Sciatic nerve (tissue), 2 donors: ENCODE data around the gene MISP. TPM values are rescaled to one million over a fixed set of nuclear protein-coding genes. Genes with fewer than 3 reads are reported as not detected.

ENCODE experiments used
- ATAC-seq: fragments of 200-7000 bp; cut with Tn5 transposase; one replicate; pipeline ENCODE4 v1.9.1; 2020; ENCODE audit warnings: mild to moderate bottlenecking, moderate library complexity
- DNase-seq: peaks from one replicate; pipeline ENCODE4 v3.0.0-alpha.2; 2020; ENCODE audit warnings: low spot score
- intact Hi-C: fragments of 100-400 bp; cut with DNase I; formaldehyde crosslinking; loops from one replicate; pipeline ENCODE4 v1.14.2; 2022
- total RNA-seq: library from RNA; stranded (reverse); fragmentation: NEBNext Ultra II Directional; extraction: Animal tissue kit (Norgen Biotek cat#: 25700); gene quantifications from one replicate; pipeline ENCODE4 v1.2.1, GENCODE V29; 2021
- donor health status: DM: no; HTN: no; CAD: no.
- donor health status: DM: no; HTN: no; CAD: no.

Gene MISP
- total RNA-seq, 1 donor from 2014 or later = 0.45 TPM

DNA sequence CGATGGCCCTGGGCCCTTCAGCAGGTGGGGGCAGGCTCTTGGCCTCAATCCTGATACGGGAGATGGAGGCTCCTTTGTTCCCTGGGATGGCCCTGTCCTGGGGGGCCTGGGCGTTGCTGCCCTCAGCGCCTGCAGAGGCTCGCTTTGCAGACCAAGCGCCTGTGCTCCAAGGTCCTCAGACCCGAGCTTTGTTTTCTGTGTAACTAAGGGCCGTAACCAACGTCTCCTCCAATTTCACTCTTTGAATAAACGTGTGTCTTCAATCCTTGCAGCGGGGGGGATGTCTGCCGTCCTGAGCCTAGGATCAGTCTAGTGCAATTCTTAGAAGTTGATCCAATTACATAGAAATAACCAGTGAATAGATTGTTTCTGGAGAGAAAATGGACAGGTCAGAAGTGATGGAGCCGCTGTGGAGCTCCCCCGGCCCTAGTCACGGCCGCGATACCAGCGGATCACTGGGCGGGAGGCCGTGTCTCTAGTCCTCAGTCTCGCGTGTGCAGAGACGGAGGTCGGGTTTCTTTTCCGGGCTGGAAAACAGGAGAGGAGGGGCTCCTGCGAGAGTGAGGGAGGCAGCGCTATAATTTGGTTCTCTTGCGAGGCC, 51.7 kb downstream of the MISP start:
- DNase-seq (no peak), ATAC-seq (no peak)
- intact Hi-C loops = no loop called here

DNA sequence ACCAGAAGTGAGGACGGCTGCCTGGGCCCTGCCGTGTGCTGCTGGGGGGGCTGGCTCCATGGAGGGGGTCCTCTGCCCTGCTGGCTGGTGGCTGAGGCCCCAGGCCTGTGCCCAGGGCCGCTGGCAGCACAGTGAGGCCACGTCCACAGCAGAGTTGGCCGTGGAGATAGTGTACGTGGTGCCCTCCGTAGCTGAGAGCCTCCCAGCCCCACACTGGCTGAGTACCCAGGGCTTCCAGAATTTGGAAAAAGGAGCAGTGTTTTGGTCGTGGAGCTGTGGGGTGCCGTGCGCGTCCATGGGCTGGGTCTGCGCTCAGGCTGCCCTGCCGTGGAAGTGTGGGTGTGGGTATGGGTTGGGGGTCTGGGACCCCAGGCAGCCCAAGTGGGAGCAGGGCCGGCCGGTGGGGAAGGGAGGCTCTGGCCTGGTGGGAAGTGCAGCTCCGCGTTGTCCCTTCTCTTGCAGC, 52.2 kb downstream of the MISP start:
- intact Hi-C loops = no loop called here
- ATAC-seq (no peak), DNase-seq (peak; percentile 55)

DNA sequence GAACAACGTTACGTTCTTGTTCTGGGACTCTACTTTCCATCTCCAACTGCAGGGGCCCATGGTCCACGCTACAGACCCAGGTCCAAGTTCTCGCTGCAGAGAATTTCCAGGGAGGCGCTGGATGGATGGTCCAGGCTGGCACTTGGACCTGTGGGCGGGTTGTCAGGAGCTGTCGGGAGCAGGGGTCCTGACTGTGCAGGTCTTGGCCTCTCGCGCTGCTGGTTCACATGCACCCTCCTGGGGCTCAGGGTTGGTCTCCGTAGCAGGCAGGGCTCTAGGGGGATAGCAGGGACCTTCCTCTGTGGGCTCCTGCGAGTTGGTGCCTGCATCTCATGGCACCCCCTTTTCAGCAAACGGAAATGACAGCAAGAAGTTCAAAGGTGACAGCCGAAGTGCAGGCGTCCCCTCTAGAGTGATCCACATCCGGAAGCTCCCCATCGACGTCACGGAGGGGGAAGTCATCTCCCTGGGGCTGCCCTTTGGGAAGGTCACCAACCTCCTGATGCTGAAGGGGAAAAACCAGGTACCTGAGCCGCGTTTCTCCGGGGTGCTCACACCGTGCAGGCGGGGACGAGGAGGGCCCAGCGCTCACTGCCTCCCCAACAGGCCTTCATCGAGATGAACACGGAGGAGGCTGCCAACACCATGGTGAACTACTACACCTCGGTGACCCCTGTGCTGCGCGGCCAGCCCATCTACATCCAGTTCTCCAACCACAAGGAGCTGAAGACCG, 52.9 kb downstream of the MISP start:
- intact Hi-C loops = no loop called here
- ATAC-seq (no peak), DNase-seq (peak; percentile 57)

DNA sequence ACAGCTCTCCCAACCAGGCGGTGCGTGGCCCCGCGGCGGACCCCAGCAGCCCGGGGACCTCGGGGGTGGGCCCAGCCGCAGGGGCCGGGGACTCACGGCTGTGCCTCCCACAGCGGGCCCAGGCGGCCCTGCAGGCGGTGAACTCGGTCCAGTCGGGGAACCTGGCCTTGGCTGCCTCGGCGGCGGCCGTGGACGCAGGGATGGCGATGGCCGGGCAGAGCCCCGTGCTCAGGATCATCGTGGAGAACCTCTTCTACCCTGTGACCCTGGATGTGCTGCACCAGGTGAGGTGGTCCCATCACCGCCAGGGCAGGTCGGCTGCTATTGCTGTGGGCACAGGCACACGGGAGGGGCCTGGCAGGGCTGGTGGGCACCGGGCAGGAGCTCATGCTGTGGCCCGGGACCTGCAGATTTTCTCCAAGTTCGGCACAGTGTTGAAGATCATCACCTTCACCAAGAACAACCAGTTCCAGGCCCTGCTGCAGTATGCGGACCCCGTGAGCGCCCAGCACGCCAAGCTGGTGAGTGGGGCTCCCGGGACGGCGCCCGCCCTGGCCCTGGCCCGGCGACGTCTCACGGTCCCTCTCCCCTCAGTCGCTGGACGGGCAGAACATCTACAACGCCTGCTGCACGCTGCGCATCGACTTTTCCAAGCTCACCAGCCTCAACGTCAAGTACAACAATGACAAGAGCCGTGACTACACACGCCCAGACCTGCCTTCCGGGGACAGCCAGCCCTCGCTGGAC, 53.7 kb downstream of the MISP start:
- peak; percentile 59 for DNase-seq
- intact Hi-C loops = no loop called here
- no peak for ATAC-seq

DNA sequence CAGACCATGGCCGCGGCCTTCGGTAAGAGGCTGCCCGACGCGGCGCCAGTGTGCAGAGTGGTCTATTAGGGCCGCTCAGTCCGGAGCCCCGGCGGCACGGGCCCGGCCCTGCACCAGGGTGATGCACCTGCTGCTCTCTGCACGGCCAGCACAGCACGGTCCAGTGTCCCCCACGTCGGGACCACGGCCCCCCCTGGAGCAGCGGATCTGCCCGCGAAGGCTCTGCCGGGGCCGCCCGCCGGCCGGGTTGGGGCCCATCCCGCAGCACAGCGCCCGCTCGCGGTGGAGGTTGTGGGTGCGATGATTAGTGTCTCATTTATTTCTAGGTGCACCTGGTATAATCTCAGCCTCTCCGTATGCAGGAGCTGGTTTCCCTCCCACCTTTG, 54.2 kb downstream of the MISP start:
- ATAC-seq = no peak
- peak; percentile 55 for DNase-seq
- intact Hi-C loops = no loop called here

DNA sequence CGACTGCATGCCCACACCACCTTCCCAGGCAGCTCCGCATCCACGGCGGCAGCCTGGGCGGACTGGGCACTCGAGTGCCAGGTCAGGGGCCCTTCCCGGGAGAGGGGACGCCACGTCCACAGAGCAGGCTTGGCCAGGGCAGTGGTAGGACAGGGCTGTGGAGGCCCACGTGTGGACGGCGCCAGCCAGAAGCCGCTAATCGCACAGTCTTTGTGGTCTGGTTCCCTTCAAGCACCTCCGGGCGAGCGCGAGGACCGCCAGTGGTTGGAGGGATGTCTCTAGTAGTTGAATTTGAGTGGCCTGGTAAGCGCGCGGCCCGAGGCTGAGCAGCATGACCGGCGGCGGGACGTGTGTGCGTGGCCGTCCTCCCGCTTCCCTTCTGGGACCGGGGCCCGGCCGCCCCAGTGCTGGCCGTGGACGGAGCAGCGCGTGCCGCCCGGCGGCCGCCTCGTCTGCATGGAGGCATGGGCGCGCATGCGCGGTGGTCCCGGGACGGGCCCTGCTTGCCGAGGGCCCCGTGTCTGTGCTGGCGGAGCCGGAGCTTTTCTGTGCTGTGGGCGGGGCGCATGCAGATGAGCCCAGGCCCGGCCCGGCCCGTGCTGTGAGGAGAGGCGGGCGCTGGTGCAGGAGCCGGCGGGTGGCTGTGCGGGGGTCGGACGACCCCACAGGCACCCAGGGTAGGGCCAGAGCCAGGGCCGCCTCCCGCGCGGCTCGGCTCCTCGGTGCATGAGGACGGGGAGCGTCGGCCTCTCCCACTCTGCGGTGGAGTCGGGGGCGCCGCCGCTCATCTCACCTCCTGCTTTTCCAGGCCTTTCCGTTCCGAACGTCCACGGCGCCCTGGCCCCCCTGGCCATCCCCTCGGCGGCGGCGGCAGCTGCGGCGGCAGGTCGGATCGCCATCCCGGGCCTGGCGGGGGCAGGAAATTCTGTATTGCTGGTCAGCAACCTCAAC, 55.0 kb downstream of the MISP start:
- intact Hi-C loops = no loop called here
- ATAC-seq = no peak
- peak; percentile 54 for DNase-seq

DNA sequence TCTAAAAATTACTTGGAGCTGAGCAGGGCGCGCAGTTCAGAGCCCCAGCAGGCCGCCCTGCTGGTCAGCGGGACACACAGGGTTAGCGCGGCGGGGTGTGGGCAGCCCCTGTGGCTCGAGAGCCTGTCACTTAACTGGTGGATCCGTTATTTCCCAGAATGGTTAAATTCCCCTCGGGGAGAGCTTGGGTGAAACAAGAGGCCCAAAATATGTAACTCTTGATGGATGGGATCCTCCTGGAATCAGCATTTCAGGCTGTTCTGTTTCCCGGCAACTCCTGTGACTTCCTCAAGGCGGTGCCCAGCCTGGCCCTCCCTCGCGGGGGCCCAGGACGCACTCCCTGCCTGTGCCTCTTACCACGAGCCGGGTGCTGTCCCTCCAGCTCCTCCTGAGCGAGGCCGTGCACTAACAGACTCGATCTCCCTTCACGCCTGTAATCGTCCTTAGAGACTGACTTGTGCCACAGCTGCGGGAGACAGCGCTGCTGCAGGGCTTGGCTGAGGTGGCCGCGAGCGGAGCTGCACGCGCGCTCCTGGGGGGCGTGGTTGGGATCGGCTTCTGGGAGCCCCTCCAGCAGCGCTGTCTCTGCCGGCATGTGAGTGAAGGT, 56.0 kb downstream of the MISP start:
- intact Hi-C loops = no loop called here
- DNase-seq = peak; percentile 53
- ATAC-seq = no peak

DNA sequence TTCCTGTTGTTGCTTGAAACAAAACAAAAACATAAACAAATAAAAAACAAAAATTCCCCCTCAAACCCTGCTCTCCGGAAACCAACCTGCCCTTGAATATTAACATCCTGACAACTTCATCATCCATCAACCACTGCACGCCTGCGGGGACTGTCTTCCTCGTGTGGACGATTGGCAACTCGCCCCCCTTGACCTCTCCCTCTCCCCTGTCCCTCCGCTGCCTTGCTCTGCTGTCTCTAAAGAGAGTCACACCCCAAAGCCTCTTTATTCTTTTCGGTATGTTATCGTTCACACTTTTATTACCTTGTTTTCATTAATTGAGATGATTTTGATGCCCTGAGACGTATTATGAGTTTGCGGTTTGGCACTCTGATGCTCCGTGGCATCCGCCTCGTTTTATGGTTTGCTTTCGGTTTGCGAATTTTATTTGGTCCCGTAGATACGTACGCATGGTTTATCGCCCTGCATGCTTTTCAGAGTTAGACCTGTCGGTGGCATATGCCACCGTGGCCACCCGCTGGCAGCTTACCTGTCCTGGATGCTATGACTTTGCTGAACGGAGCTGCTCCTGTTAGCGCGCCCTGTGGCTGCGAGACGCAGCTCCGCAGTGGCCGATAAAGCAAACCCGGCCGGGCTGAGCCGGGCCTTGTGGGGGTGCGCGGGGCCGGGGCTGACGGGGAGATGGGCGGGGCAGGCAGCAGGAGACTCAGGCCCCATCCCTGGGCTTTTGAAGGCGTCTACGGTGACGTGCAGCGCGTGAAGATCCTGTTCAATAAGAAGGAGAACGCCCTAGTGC, 56.9 kb downstream of the MISP start:
- DNase-seq = peak; percentile 53
- no peak for ATAC-seq

DNA sequence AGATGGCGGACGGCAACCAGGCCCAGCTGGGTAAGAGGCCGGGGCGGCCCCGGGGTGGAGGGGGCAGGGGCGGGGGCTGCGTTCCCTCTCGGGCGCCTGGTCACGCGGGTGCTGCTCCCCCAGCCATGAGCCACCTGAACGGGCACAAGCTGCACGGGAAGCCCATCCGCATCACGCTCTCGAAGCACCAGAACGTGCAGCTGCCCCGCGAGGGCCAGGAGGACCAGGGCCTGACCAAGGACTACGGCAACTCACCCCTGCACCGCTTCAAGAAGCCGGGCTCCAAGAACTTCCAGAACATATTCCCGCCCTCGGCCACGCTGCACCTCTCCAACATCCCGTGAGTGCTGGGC, 57.5 kb downstream of the MISP start:
- intact Hi-C loops = no loop called here
- ATAC-seq (no peak), DNase-seq (peak; percentile 59)

More for the DNA sequence above, 56.9 kb downstream of the MISP start:
- intact Hi-C loops = no loop called here

DNA sequence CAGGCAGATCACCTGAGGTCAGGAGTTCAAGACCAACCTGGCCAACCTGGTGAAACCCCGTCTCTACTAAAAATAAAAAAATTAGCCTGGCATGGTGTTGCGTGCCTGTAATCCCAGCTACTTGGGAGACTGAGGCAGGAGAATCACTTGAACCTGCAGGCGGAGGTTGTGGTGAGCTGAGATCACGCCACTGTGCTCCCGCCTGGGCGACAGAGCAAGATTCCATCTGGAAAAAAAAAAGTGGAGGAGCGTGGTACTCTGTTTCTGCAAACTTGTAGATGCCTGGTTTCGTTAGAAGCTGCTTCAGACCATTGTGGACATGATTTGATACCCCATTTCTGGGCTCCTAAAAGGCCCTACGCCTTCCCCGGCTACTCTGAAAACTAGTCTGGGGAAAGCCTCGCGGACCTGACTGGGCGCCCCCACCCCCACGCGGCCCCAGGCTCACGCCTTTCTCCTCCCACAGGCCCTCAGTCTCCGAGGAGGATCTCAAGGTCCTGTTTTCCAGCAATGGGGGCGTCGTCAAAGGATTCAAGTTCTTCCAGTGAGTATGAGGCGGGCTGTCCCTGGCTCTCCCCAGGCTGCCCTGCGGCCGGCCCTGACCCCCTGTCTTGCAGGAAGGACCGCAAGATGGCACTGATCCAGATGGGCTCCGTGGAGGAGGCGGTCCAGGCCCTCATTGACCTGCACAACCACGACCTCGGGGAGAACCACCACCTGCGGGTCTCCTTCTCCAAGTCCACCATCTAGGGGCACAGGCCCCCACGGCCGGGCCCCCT, 59.4 kb downstream of the MISP start:
- ATAC-seq (no peak), DNase-seq (no peak)
- intact Hi-C loops = no loop called here

DNA sequence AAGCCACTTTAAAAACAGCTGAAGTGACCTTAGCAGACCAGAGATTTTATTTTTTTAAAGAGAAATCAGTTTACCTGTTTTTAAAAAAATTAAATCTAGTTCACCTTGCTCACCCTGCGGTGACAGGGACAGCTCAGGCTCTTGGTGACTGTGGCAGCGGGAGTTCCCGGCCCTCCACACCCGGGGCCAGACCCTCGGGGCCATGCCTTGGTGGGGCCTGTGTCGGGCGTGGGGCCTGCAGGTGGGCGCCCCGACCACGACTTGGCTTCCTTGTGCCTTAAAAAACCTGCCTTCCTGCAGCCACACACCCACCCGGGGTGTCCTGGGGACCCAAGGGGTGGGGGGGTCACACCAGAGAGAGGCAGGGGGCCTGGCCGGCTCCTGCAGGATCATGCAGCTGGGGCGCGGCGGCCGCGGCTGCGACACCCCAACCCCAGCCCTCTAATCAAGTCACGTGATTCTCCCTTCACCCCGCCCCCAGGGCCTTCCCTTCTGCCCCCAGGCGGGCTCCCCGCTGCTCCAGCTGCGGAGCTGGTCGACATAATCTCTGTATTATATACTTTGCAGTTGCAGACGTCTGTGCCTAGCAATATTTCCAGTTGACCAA, 60.1 kb downstream of the MISP start:
- intact Hi-C loops = no loop called here
- ATAC-seq (no peak), DNase-seq (no peak)

DNA sequence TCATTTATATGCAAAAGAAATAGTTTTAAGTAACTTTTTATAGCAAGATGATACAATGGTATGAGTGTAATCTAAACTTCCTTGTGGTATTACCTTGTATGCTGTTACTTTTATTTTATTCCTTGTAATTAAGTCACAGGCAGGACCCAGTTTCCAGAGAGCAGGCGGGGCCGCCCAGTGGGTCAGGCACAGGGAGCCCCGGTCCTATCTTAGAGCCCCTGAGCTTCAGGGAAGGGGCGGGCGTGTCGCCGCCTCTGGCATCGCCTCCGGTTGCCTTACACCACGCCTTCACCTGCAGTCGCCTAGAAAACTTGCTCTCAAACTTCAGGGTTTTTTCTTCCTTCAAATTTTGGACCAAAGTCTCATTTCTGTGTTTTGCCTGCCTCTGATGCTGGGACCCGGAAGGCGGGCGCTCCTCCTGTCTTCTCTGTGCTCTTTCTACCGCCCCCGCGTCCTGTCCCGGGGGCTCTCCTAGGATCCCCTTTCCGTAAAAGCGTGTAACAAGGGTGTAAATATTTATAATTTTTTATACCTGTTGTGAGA, 60.7 kb downstream of the MISP start:
- no peak for ATAC-seq

DNA sequence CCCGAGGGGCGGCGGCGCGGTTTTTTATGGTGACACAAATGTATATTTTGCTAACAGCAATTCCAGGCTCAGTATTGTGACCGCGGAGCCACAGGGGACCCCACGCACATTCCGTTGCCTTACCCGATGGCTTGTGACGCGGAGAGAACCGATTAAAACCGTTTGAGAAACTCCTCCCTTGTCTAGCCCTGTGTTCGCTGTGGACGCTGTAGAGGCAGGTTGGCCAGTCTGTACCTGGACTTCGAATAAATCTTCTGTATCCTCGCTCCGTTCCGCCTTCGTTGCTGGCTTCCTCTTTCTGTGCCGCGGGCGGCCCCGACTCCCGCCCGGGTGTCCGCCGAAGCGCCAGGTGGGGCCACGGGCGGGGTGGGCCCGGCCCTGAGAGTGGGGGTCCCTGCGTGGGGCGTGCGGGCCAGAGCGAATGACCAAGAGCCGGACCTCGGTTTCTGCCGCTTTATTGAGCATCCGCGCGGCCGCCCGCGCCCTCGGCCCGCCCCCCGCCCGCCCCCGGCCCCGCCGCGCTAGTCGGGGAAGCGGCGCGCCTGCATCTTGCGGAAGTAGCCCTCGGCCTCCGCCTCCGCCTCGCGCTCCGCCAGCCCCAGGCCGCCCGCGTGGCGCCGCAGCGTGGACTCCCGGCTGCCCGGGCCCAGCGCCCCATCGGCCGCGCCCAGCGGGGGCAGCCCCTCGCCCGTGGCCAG, 61.3 kb downstream of the MISP start:
- ATAC-seq (no peak), DNase-seq (no peak)
- intact Hi-C loops = no loop called here

More for the DNA sequence above, 60.7 kb downstream of the MISP start:
- no peak for DNase-seq
- intact Hi-C loops = no loop called here

DNA sequence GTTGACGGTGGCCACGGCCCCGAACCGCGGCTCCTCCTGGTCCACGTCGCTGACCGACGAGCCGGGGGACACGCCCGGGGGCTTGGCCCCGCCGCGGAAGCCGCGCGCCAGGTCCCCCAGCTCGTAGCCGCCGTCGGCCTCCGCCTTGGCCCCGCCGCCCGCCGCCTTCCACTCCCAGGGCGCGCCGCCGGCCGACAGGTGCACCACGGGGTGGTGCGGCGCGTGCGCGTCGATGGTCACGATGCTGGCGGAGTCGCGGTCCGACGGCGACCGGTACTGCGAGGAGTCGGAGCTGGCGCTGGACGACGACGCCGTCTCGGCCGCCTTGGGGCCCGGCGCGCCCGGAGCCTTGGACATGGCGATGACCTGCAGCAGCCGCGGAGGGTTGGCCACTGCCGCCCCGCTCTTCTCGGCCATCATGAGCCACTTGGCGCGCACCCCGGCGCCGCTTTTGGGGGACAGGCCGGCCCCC, 61.9 kb downstream of the MISP start:
- intact Hi-C loops = no loop called here
- ATAC-seq (no peak), DNase-seq (no peak)

DNA sequence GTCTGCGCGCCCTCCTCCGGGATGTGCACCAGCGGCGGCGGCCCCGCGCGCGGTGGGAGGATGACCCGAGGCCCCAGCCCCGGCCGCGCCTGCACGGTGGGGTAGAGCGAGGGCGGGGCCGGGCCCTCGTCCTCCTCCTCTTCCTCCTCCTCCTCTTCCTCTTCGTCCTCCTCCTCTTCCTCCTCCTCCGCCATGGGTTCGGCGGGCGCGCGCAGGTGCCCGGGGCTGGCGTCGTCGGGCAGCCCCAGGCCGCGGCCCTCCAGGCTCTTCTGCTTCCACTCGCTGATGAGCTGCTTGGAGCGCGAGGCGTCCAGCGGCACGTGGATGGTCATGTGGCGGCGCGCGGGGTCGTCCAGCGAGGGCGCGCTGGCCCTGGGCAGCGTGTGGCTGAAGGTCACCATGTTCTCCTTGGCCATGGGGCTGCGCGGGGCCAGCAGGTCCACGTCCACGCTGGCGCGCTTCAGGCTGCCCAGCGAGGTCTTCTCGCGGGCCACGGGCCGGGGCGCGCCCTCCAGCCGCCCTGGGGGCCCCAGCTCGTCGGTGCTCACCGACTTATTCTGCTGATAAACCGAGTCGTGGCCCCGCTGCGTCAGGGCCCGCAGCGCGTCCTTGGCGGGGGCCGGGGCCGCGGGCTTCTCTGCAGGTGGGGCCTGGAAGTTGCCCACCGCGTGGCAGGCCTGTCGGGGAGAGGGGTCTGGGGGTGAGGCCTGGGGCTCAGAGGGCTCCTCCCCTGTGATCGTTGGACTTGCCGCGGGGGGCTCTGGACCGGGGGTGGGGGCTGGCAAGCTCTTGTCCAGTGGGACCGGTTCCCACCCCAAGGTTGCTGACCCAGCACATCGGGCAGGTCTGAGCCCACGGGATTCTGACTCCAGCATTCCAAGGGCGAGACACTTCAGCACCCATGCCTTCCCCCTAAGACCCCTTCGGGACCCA, 62.6 kb downstream of the MISP start:
- DNase-seq (no peak), ATAC-seq (no peak)
- intact Hi-C loops = no loop called here
